ENCODE measurements around the gene TMC8. TPM values are rescaled to one million over a fixed set of nuclear protein-coding genes. Genes with fewer than 3 reads are reported as not detected.

TMC8 gene
- total RNA-seq, 6 experiments from 2014 or later: not detected

DNA sequence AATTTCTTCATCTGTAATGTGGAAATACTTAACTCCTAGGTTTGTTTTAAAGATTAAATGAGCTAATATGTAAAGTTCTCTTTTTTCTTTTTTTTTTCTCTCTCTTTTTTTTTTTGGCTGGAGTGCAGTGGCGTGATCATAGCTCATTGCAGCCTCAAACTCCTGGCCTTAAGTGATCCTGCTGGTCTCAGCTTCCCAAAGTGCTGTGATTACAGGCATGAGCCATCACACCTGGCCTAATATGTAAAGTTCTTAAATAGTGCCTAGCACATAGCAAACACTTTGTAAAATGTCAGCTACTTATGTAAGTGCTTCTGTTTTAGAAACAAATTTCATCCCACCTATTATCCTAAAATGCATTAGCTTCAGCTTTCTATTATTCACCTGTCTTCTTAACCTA, 42.0 kb upstream of the TMC8 start:
- Mint-ChIP-seq H3K4me3 (no peak overlapping the region), H3K27ac (no peak overlapping the region), H3K4me1 (ENCODE audit: low read depth) (no peaks in the 10 kb centered on the region), H3K36me3 (ENCODE audit: low read depth) (peaks cover 18% of the 10 kb centered on the region), H3K9me3 (no peaks in the 10 kb centered on the region), H3K27me3 (ENCODE audit: insufficient read depth) (no peaks in the 10 kb centered on the region)
- TF ChIP-seq, protein P1, sequence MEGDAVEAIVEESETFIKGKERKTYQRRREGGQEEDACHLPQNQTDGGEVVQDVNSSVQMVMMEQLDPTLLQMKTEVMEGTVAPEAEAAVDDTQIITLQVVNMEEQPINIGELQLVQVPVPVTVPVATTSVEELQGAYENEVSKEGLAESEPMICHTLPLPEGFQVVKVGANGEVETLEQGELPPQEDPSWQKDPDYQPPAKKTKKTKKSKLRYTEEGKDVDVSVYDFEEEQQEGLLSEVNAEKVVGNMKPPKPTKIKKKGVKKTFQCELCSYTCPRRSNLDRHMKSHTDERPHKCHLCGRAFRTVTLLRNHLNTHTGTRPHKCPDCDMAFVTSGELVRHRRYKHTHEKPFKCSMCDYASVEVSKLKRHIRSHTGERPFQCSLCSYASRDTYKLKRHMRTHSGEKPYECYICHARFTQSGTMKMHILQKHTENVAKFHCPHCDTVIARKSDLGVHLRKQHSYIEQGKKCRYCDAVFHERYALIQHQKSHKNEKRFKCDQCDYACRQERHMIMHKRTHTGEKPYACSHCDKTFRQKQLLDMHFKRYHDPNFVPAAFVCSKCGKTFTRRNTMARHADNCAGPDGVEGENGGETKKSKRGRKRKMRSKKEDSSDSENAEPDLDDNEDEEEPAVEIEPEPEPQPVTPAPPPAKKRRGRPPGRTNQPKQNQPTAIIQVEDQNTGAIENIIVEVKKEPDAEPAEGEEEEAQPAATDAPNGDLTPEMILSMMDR (IDR thresholded peaks at IDR 0.05): no peak
- DNase-seq: no peak

DNA sequence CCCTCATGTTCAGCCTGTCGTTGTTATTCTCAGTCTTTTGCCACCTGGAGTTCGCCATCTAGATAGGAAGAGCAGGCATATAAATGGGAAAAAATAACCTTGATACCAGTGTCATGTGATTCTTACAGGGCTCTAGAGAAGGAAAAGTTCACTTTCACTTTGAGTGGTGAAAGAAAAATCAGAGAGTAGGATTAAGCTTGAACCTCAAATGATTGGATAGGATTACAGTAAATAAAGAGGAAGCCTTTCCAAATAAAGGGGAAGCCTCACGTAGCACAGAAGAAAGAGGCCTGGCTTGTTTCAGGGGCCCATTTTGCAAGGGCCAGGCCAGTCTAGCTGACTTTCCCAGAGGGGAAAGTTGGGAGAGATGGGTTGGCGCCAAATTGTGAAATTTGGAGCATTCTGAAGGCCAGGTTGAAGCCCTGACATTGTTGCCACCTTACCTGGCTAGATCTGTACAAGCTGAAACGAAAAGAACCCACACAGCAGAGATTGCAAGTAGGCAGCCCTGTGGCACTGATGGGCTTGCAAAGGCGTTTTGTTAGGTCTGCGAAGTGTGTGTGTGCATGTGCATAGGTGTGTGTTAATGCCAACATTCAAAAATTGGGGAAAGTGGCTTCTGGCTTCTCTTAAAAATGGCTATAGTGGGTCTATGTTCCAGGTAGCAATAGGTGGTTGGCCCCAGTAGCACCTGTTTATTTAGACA, 40.8 kb upstream of the TMC8 start:
- Mint-ChIP-seq H3K9me3 (no peaks in the 10 kb centered on the region), H3K27me3 (ENCODE audit: insufficient read depth) (no peaks in the 10 kb centered on the region), H3K27ac (no peak overlapping the region), H3K36me3 (ENCODE audit: low read depth) (peaks cover 20% of the 10 kb centered on the region), H3K4me1 (ENCODE audit: low read depth) (no peaks in the 10 kb centered on the region), H3K4me3 (no peak overlapping the region)
- TF ChIP-seq, protein P1 (IDR thresholded peaks at IDR 0.05): no peak
- DNase-seq: no peak

DNA sequence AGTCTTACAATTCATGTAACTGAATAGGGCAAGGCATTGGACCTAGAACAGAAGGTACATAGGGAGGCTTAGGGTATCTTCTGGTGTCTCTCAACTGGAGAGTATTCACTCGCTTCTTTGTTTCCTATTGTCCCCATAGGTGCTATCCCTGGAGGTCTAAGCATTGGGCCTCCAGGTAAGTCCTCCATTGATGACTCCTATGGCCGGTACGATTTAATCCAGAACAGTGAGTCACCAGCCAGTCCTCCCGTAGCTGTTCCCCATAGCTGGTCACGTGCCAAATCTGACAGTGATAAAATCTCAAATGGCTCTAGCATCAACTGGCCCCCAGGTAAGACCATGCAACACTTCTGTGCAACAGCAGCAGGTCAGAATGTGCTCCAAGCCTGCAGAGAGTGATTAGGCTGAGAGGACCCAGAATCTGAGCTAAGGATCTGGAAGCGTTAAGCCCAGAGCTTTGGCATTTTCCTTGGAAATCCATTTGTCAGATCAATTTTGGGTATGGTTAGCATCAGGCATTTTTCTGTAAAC, 37.7 kb upstream of the TMC8 start:
- no peak for DNase-seq
- Mint-ChIP-seq H3K27me3 (ENCODE audit: insufficient read depth) (no peaks in the 10 kb centered on the region), H3K9me3 (no peaks in the 10 kb centered on the region), H3K4me3 (no peak overlapping the region), H3K27ac (no peak overlapping the region), H3K36me3 (ENCODE audit: low read depth) (peaks cover 10% of the 10 kb centered on the region), H3K4me1 (ENCODE audit: low read depth) (no peaks in the 10 kb centered on the region)
- TF ChIP-seq, protein P1 (IDR thresholded peaks at IDR 0.05): no peak

DNA sequence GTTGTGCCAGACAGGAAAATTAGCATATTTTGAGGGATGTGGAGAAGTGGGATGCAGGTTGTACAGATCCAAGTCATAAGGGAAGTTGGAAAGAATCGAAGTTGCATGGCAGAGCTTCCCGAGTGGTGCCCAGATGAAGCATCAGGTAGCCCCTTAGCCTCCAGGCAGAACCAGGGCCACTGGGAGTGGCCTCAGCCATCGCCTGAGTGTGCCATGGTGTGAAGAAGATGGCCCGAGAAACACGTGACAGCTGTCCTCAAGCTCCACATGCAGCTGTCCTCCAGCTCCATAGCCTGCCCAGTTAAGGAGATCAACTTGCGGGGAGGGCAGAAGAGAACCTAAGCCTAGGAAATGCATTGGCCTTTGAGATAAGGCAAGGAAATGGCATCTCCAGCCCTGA, 35.5 kb upstream of the TMC8 start:
- Mint-ChIP-seq H3K4me3 (no peak overlapping the region), H3K36me3 (ENCODE audit: low read depth) (peaks cover 25% of the 10 kb centered on the region), H3K9me3 (no peaks in the 10 kb centered on the region), H3K4me1 (ENCODE audit: low read depth) (no peaks in the 10 kb centered on the region), H3K27me3 (ENCODE audit: insufficient read depth) (no peaks in the 10 kb centered on the region), H3K27ac (no peak overlapping the region)
- TF ChIP-seq, protein P1 (IDR thresholded peaks at IDR 0.05): no peak
- DNase-seq: no peak

DNA sequence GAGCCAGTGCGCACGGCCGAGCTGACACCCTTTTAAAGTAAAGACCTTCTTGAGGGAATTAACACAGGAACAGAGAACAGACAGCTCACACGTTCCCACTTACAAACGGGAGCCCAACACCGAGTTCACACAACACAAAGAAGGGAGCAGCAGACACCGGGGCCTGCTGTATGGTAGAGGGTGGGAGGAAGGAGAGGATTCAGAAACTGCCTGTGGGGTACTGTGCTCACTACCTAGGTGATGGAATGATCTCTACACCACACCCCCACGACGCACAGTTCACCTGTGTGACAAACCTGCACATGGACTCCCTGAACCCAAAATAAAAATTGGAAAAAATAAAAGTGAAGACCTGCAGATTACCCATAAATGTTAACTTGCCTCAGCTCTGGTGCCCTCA, 34.5 kb upstream of the TMC8 start:
- no peak overlapping the region for H3K27ac Mint-ChIP-seq
- TF ChIP-seq, protein P1 (IDR thresholded peaks at IDR 0.05): no peak
- no peaks in the 10 kb centered on the region for H3K27me3 Mint-ChIP-seq (ENCODE audit: insufficient read depth)
- peaks cover 34% of the 10 kb centered on the region for H3K36me3 Mint-ChIP-seq (ENCODE audit: low read depth)
- no peak overlapping the region for H3K4me3 Mint-ChIP-seq
- no peaks in the 10 kb centered on the region for H3K4me1 Mint-ChIP-seq (ENCODE audit: low read depth)
- DNase-seq: no peak
- H3K9me3 Mint-ChIP-seq: peaks cover 3% of the 10 kb centered on the region

Measured in HFFc6 (cell line).